GM12878 (cell line): ENCODE results near the gene SEMA3G. TPM values are rescaled to one million over a fixed set of nuclear protein-coding genes. Genes with fewer than 3 reads are reported as not detected.

ENCODE experiments used
- ATAC-seq: fragments of 200-7000 bp; cut with Tn5 transposase; 3 replicates; pipeline ENCODE4 v1.9.1; 2020; ENCODE audit warnings: mild to moderate bottlenecking, moderate library complexity
- BruUV-seq: library from RNA; stranded (reverse); fragments of 400-500 nt; replicated peaks from 2 replicates; lab custom pipeline; 2021; lab: Mats Ljungman, UMichigan
- CTCF ChIA-PET: fragments of 300-600 bp; sonication (Branson Sonifier 250); formaldehyde crosslinking; extraction: SDS; loops from one replicate; lab custom pipeline; 2021; ENCODE audit warnings: inconsistent platforms; lab: Yijun Ruan, JAX
- POLR2A ChIA-PET: fragments of 350-600 bp; formaldehyde crosslinking; extraction: SDS; loops from one replicate; lab custom pipeline; 2021; ENCODE audit warnings: inconsistent platforms; lab: Charles Lee
- RAD21 ChIA-PET: fragments of 300-600 bp; sonication (Branson Sonifier 250); formaldehyde crosslinking; loops from one replicate; lab custom pipeline; 2023; ENCODE audit warnings: antibody characterized with exemption; ENCODE audit not compliant: unreplicated experiment; lab: Charles Lee
- SMC1A ChIA-PET: fragments of 300-600 bp; sonication (Branson Sonifier 250); formaldehyde crosslinking; loops from one replicate; lab custom pipeline; 2023; ENCODE audit not compliant: unreplicated experiment, uncharacterized antibody; lab: Charles Lee
- DNase-seq: peaks from one replicate; pipeline ENCODE4 v3.0.0-alpha.2; 2011; ENCODE audit warnings: low read depth, low spot score
- FAIRE-seq: peaks from 3 replicates; lab custom pipeline; 2011; peaks lifted over from hg19 to GRCh38; lab: Jason Lieb, UNC
- H2AFZ ChIP-seq: 2 replicates; pipeline ENCODE4 v1.6.0; 2011; ENCODE audit warnings: low read depth, low read length, control low read depth; ENCODE audit not compliant: control insufficient read depth
- H3K27ac ChIP-seq: 2 replicates; pipeline ENCODE4 v1.5.1; 2011; ENCODE audit warnings: control low read depth; ENCODE audit not compliant: control insufficient read depth, insufficient read depth
- H3K27me3 ChIP-seq, 2 experiments: replicated peaks in 1 of 2; 2 replicates each; pipeline versions ENCODE4 v1.6.0 to v1.6.1; 2011; ENCODE audit warnings: low read length in 1 of 2; ENCODE audit not compliant: control insufficient read depth in 2 of 2, insufficient read depth in 2 of 2
- H3K36me3 ChIP-seq, 2 experiments: 2 replicates each; pipeline ENCODE4 v1.5.1; 2011; ENCODE audit warnings: low read length in 1 of 2; ENCODE audit not compliant: control insufficient read depth in 2 of 2, insufficient read depth in 2 of 2
- H3K4me1 ChIP-seq: 2 replicates; pipeline ENCODE4 v1.6.1; 2011; ENCODE audit warnings: mild to moderate bottlenecking, low read length, moderate library complexity, mixed read lengths; ENCODE audit not compliant: control insufficient read depth, insufficient read depth
- H3K4me2 ChIP-seq: 2 replicates; pipeline ENCODE4 v1.6.0; 2011; ENCODE audit warnings: control low read depth; ENCODE audit not compliant: control insufficient read depth, insufficient read depth
- H3K4me3 ChIP-seq: fragments of 200-600 bp; sonication (generic); 2 replicates; pipeline ENCODE4 v1.5.1; 2016
- H3K79me2 ChIP-seq: 2 replicates; pipeline ENCODE4 v1.6.0; 2011; ENCODE audit warnings: low read length; ENCODE audit not compliant: control insufficient read depth, insufficient read depth
- H3K9ac ChIP-seq: 2 replicates; pipeline ENCODE4 v1.8.0; 2011; ENCODE audit warnings: low read length, control low read depth, mixed read lengths; ENCODE audit not compliant: control insufficient read depth, insufficient read depth
- H3K9me3 ChIP-seq: replicated peaks from 3 replicates; pipeline ENCODE4 v1.5.1; 2011; ENCODE audit warnings: mild to moderate bottlenecking, low read length; ENCODE audit not compliant: control insufficient read depth, insufficient read depth
- H4K20me1 ChIP-seq: 2 replicates; pipeline ENCODE4 v1.6.0; 2011; ENCODE audit not compliant: control insufficient read depth, insufficient read depth
- BHLHE40 ChIP-seq, 2 experiments: fragments of 450-650 bp in 1 of 2; IDR thresholded peaks; 2 replicates each; pipeline ENCODE4 v1.6.1; 2011 to 2017; ENCODE audit warnings: low read depth in 2 of 2, borderline replicate concordance in 1 of 2, improper control_type of control experiment in 1 of 2, low read length in 1 of 2, mild to moderate bottlenecking in 1 of 2
- MEF2B ChIP-seq: fragments of 450-650 bp; IDR thresholded peaks from 2 replicates; pipeline ENCODE4 v1.6.1; 2018; ENCODE audit warnings: mild to moderate bottlenecking, moderate library complexity; ENCODE audit not compliant: partially characterized antibody, poor library complexity, severe bottlenecking
- TBL1XR1 ChIP-seq: IDR thresholded peaks from 2 replicates; pipeline ENCODE4 v1.6.1; 2012; ENCODE audit warnings: low read depth, low read length, improper control_type of control experiment
- whole genome bisulfite sequencing: methylation state at CpG from one replicate; pipeline ENCODE4 v1.1.6; 2016; ENCODE audit warnings: low lambda C conversion rate; ENCODE audit not compliant: insufficient replicate concordance, insufficient coverage; ENCODE audit errors: missing lambda C conversion rate; 5-methylcytosine and 5-hydroxymethylcytosine counted together
- in situ Hi-C: fragments of 300-500 bp; cut with MboI; formaldehyde crosslinking; loops from 9 replicates; pipeline ENCODE4 v1.14.3; 2018; ENCODE audit warnings: mixed read lengths
- intact Hi-C: fragments of 100-400 bp; cut with micrococcal nuclease; formaldehyde crosslinking; loops from one replicate; pipeline ENCODE4 v1.14.2; 2022; ENCODE audit not compliant: unreplicated experiment
- polyA plus RNA-seq, 11 experiments: library from polyadenylated mRNA; depleted of rRNA in 4 of 11; unstranded in 6 of 11; stranded (reverse) in 5 of 11; fragments of >200 nt; fragmentation: Nextera tagmentation in 4 of 11; fragmentation: Illumina TruSeq in 1 of 11; extraction: Ambion mirVana in 4 of 11; extraction: Trizol in 1 of 11; gene quantifications; 1 replicate in 1 of 11; 2 replicates in 10 of 11; pipeline versions ENCODE4 v1.2.1 to v1.2.3, GENCODE V29; 2011 to 2016; ENCODE audit warnings: inconsistent platforms in 2 of 11, missing spikeins in 2 of 11, low read depth in 1 of 11
- total RNA-seq, 4 experiments: library from RNA; depleted of rRNA in 3 of 4; stranded (reverse); fragments of >200 nt in 3 of 4; fragmentation: Illumina TruSeq in 1 of 4; extraction: Trizol in 1 of 4; gene quantifications; 2 replicates each; pipeline versions ENCODE4 v1.2.1 to v1.2.3, GENCODE V29; 2013 to 2021
- TF ChIP-seq, protein P1 (sequence below): fragments of 450-650 bp; IDR thresholded peaks from 2 replicates; pipeline ENCODE4 v1.6.1; 2017; ENCODE audit warnings: antibody characterized with exemption, mild to moderate bottlenecking, moderate library complexity

The SEMA3G gene
- total and polyA plus RNA-seq, 10 of the 15 experiments (the other 5 are each of a cell fraction or from before 2014, with no cell fraction given), result 0.03 to 0.04 TPM; not detected in 8

- H3K9me3 ChIP-seq, result no peaks in the 10 kb centered on the region
Measured at GRCh38 chr3:52393959-52394670, 50.8 kb downstream of the SEMA3G start.

More at GRCh38 chr3:52393959-52394670, 50.8 kb downstream of the SEMA3G start:
- H3K4me3 ChIP-seq, result no peak overlapping the region
- DNase-seq, result no peak
- ChIA-PET CTCF (no interaction called here), RAD21 (no interaction called here), POLR2A (no interaction called here), SMC1A (no interaction called here)
- TF ChIP-seq BHLHE40 (IDR thresholded peaks at IDR 0.05; ENCODE audit: borderline replicate concordance in 1 of 2, low read depth in 2 of 2, low read length in 1 of 2) (no peak), MEF2B (no peak), TBL1XR1 (no peak)
- TF ChIP-seq, protein P1, sequence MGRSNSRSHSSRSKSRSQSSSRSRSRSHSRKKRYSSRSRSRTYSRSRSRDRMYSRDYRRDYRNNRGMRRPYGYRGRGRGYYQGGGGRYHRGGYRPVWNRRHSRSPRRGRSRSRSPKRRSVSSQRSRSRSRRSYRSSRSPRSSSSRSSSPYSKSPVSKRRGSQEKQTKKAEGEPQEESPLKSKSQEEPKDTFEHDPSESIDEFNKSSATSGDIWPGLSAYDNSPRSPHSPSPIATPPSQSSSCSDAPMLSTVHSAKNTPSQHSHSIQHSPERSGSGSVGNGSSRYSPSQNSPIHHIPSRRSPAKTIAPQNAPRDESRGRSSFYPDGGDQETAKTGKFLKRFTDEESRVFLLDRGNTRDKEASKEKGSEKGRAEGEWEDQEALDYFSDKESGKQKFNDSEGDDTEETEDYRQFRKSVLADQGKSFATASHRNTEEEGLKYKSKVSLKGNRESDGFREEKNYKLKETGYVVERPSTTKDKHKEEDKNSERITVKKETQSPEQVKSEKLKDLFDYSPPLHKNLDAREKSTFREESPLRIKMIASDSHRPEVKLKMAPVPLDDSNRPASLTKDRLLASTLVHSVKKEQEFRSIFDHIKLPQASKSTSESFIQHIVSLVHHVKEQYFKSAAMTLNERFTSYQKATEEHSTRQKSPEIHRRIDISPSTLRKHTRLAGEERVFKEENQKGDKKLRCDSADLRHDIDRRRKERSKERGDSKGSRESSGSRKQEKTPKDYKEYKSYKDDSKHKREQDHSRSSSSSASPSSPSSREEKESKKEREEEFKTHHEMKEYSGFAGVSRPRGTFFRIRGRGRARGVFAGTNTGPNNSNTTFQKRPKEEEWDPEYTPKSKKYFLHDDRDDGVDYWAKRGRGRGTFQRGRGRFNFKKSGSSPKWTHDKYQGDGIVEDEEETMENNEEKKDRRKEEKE, result no peak
- intact Hi-C loops (no loop called here), in situ Hi-C loops (no loop called here)
- no peaks in the 10 kb centered on the region for H3K79me2 ChIP-seq
- WGBS, result 74% methylated on average over 18 of the region's 18 CpGs
- H2AFZ ChIP-seq, result no peak overlapping the region
- no peak overlapping the region for H3K27ac ChIP-seq
- no peaks in the 10 kb centered on the region for H3K36me3 ChIP-seq
- H3K27me3 ChIP-seq, result no peaks in the 10 kb centered on the region
- no peak for ATAC-seq
- no peaks in the 10 kb centered on the region for H3K4me1 ChIP-seq
- no peaks in the 10 kb centered on the region for H4K20me1 ChIP-seq
- no TSS peak for BruUV-seq
- H3K9ac ChIP-seq, result no peak overlapping the region
- H3K4me2 ChIP-seq, result no peak overlapping the region
- FAIRE-seq, result no peak
